Neural progenitor cell (in vitro differentiated cells): ENCODE data around the gene MYBPHL. TPM values are rescaled to one million over a fixed set of nuclear protein-coding genes. Genes with fewer than 3 reads are reported as not detected.

Experiments used
- DNase-seq: peaks from one replicate; pipeline ENCODE4 v3.0.0-alpha.2; 2016; ENCODE audit warnings: low spot score
- H2AFZ ChIP-seq: fragments of 200-600 bp; sonication (generic); replicated peaks from 2 replicates; pipeline ENCODE4 v1.6.1; 2016; ENCODE audit warnings: antibody characterized with exemption
- H3F3A ChIP-seq: fragments of 200-600 bp; sonication (generic); 2 replicates; pipeline ENCODE4 v1.6.1; 2016; ENCODE audit warnings: antibody characterized with exemption, low read depth
- H3K27ac ChIP-seq: fragments of 200-600 bp; sonication (generic); 2 replicates; pipeline ENCODE4 v1.5.1; 2016; ENCODE audit warnings: mild to moderate bottlenecking
- H3K27me3 ChIP-seq: fragments of 200-600 bp; sonication (generic); 2 replicates; pipeline ENCODE4 v1.6.1; 2016; ENCODE audit warnings: mild to moderate bottlenecking, moderate library complexity
- H3K36me3 ChIP-seq: fragments of 200-600 bp; sonication (generic); 2 replicates; pipeline ENCODE4 v1.5.1; 2016
- H3K4me1 ChIP-seq: fragments of 200-600 bp; sonication (generic); 2 replicates; pipeline ENCODE4 v1.6.1; 2016; ENCODE audit warnings: mixed run types
- H3K4me2 ChIP-seq: fragments of 200-600 bp; sonication (generic); 2 replicates; pipeline ENCODE4 v1.6.1; 2016
- H3K4me3 ChIP-seq: fragments of 200-600 bp; sonication (generic); 2 replicates; pipeline ENCODE4 v1.5.1; 2016
- H3K79me2 ChIP-seq: fragments of 200-600 bp; sonication (generic); 2 replicates; pipeline ENCODE4 v1.6.1; 2016; ENCODE audit warnings: low read depth
- H3K9ac ChIP-seq: fragments of 200-600 bp; sonication (generic); 2 replicates; pipeline ENCODE4 v1.6.1; 2016
- H3K9me3 ChIP-seq: fragments of 200-600 bp; sonication (generic); 2 replicates; pipeline ENCODE4 v1.5.1; 2016; ENCODE audit warnings: low read depth
- H4K20me1 ChIP-seq: fragments of 200-600 bp; sonication (generic); 2 replicates; pipeline ENCODE4 v1.6.1; 2016; ENCODE audit warnings: low read depth
- H3K27ac Mint-ChIP-seq: 3 replicates; pipeline ENCODE4 v1.8.0; 2021; ENCODE audit warnings: mixed read lengths
- H3K27me3 Mint-ChIP-seq: 2 replicates; pipeline ENCODE4 v1.8.0; 2022; ENCODE audit warnings: low read depth, mild to moderate bottlenecking, inconsistent platforms, moderate library complexity, mixed read lengths; ENCODE audit not compliant: insufficient read depth
- H3K36me3 Mint-ChIP-seq: 3 replicates; pipeline ENCODE4 v1.8.0; 2021; ENCODE audit warnings: mixed read lengths
- H3K4me1 Mint-ChIP-seq: 3 replicates; pipeline ENCODE4 v1.8.0; 2021; ENCODE audit warnings: mixed read lengths
- H3K4me3 Mint-ChIP-seq: 3 replicates; pipeline ENCODE4 v1.8.0; 2021; ENCODE audit warnings: mild to moderate bottlenecking, moderate library complexity, mixed read lengths
- H3K9me3 Mint-ChIP-seq: 3 replicates; pipeline ENCODE4 v1.8.0; 2020; ENCODE audit warnings: mixed read lengths
- EZH2 ChIP-seq: fragments of 200-600 bp; sonication (generic); IDR thresholded peaks from 2 replicates; pipeline ENCODE4 v1.6.1; 2017; ENCODE audit warnings: antibody characterized with exemption, mild to moderate bottlenecking, moderate library complexity
- EZH2phosphoT487 ChIP-seq: fragments of 200-600 bp; sonication (generic); IDR thresholded peaks from 2 replicates; pipeline ENCODE4 v1.6.1; 2017; ENCODE audit warnings: antibody characterized with exemption
- total RNA-seq: library from RNA; depleted of rRNA; stranded (reverse); fragments of >200 nt; gene quantifications from 2 replicates; pipeline ENCODE4 v1.2.3, GENCODE V29; 2015; ENCODE audit warnings: low replicate concordance
- TF ChIP-seq, protein P1 (sequence below): fragments of 200-600 bp; sonication (generic); IDR thresholded peaks from 2 replicates; pipeline ENCODE4 v1.5.1; 2017; ENCODE audit warnings: antibody characterized with exemption, mild to moderate bottlenecking

Gene MYBPHL
- total RNA-seq, 1 donor from 2014 or later: not detected

DNA sequence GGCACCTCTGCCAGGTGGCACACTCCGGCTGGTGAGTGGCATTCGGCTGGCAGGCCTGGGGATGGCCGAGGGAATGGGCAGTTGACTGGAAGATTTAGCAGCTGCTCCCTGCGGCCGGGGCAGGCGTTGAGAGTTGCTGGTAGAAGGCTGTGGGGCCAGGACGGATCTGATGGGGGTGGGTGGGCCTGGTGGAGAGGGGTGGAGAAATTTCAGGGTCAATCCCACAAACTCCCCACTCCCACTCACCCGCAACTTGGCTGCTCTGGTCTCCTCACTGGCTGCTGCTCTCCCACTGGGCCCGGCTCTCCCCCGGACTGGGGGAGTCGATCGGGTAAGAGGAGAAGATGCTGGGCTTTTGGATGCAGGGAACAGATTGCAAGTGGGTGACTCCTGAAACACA, 25.9 kb downstream of the MYBPHL start:
- no peak overlapping the region for H2AFZ ChIP-seq
- H3K27me3 Mint-ChIP-seq: no peaks in the 10 kb centered on the region
- peaks cover 39% of the 10 kb centered on the region for H3F3A ChIP-seq
- H3K27ac ChIP-seq: no peak overlapping the region
- H3K9me3 ChIP-seq: no peaks in the 10 kb centered on the region
- H3K36me3 Mint-ChIP-seq: peaks cover 13% of the 10 kb centered on the region
- TF ChIP-seq EZH2phosphoT487 (no peak), EZH2 (no peak)
- TF ChIP-seq, protein P1, sequence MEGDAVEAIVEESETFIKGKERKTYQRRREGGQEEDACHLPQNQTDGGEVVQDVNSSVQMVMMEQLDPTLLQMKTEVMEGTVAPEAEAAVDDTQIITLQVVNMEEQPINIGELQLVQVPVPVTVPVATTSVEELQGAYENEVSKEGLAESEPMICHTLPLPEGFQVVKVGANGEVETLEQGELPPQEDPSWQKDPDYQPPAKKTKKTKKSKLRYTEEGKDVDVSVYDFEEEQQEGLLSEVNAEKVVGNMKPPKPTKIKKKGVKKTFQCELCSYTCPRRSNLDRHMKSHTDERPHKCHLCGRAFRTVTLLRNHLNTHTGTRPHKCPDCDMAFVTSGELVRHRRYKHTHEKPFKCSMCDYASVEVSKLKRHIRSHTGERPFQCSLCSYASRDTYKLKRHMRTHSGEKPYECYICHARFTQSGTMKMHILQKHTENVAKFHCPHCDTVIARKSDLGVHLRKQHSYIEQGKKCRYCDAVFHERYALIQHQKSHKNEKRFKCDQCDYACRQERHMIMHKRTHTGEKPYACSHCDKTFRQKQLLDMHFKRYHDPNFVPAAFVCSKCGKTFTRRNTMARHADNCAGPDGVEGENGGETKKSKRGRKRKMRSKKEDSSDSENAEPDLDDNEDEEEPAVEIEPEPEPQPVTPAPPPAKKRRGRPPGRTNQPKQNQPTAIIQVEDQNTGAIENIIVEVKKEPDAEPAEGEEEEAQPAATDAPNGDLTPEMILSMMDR: no peak
- no peaks in the 10 kb centered on the region for H3K36me3 ChIP-seq
- DNase-seq: no peak
- H3K27me3 ChIP-seq: no peaks in the 10 kb centered on the region
- H3K27ac Mint-ChIP-seq: no peak overlapping the region
- H3K79me2 ChIP-seq: peaks cover 27% of the 10 kb centered on the region
- peaks cover 17% of the 10 kb centered on the region for H3K4me1 ChIP-seq
- peaks cover 41% of the 10 kb centered on the region for H3K4me1 Mint-ChIP-seq
- H3K4me3 ChIP-seq: no peak overlapping the region
- H3K4me2 ChIP-seq: peak overlapping the region; percentile 94
- no peak overlapping the region for H3K9ac ChIP-seq
- H3K4me3 Mint-ChIP-seq: peak overlapping the region; percentile 100
- H4K20me1 ChIP-seq: peaks cover 14% of the 10 kb centered on the region
- H3K9me3 Mint-ChIP-seq: no peaks in the 10 kb centered on the region

DNA sequence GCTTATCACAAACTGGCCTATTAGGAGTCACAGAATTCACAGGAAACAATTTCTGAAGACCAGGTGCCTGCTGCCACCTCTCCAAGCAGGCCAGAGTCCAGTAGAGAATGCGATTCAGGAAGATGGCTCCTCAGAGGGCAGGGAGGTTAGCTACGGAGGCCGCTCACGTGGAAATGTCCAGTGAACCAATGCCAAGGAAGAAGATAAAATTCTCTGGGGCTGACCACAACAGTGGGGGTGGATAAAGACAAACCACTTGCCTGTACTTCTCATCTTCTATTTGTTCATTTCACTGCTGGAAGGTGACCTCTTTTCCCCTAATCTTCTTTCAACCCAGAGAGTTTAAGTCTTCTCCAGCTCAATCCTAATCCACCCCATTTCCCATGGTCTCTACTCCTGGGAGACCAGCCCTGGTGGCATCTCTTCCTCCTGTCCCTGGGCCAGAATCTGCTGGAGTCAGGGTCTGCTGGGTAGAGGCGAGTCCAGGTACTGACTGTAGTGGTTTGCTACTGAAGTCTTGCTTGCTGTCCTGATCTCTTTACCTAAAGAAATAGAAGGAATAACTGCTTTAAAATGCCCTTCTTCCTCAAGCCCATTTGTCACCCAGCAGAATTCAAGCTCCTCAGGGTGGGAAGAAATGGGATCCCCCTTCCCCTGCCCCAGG, 27.1 kb downstream of the MYBPHL start:
- Histone ChIP-seq H3K27ac (no peak overlapping the region), H3K27me3 (no peaks in the 10 kb centered on the region), H3K9ac (no peak overlapping the region), H3K4me2 (no peak overlapping the region), H4K20me1 (peaks cover 14% of the 10 kb centered on the region), H3K9me3 (no peaks in the 10 kb centered on the region), H3K79me2 (peaks cover 27% of the 10 kb centered on the region), H3K4me3 (no peak overlapping the region), H2AFZ (no peak overlapping the region), H3K36me3 (no peaks in the 10 kb centered on the region), H3K4me1 (peaks cover 17% of the 10 kb centered on the region), H3F3A (peaks cover 39% of the 10 kb centered on the region)
- Mint-ChIP-seq H3K36me3 (peaks cover 13% of the 10 kb centered on the region), H3K27me3 (no peaks in the 10 kb centered on the region), H3K4me1 (peaks cover 49% of the 10 kb centered on the region), H3K4me3 (peak overlapping the region; percentile 52), H3K9me3 (no peaks in the 10 kb centered on the region), H3K27ac (peak overlapping the region; percentile 85)
- TF ChIP-seq, protein P1: no peak
- no peak for TF ChIP-seq EZH2phosphoT487
- no peak for TF ChIP-seq EZH2
- no peak for DNase-seq

DNA sequence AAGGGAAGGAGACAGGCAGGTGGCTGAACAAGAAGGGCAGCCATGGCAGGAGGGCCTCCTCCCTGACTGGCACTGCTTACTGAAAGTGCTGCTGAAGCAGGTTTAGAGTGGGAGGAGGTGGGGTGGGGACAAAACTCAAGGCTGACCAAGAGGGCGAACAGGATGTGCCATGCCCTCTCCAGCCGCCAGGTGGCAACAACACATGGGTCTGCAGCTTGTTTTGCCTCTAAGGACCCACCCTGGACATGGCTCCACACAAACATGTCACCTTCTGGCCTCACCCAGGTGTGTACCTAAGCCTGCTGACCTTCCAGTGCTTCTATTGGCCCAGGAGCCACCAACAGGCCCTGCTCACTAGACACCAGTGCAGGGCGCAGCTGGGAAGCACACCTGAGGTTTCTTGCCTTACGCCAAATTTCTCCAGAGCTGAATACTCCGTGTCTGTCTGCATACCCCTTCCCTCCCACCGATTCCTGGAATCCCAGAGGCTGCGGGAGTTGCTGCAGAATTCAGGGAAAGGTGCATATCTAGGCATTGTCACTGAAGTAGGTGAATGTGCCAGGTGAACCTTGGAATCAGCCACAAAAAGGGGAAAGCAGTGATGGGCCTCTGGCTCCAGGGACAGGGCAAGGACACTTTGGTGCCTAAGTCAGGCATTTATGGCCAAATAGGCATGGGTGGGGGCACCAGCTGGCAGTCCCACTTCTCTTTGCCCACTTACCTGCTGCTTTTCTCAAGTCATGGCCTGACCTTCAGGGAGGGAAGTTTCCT, 29.2 kb downstream of the MYBPHL start:
- H3F3A ChIP-seq: peaks cover 26% of the 10 kb centered on the region
- H3K27ac ChIP-seq: no peak overlapping the region
- Mint-ChIP-seq H3K27ac (peak overlapping the region; percentile 72), H3K9me3 (no peaks in the 10 kb centered on the region), H3K27me3 (no peaks in the 10 kb centered on the region), H3K36me3 (peaks cover 16% of the 10 kb centered on the region), H3K4me1 (peaks cover 41% of the 10 kb centered on the region), H3K4me3 (no peak overlapping the region)
- peaks cover 14% of the 10 kb centered on the region for H3K4me1 ChIP-seq
- no peak overlapping the region for H3K4me3 ChIP-seq
- H3K9me3 ChIP-seq: no peaks in the 10 kb centered on the region
- no peak overlapping the region for H3K9ac ChIP-seq
- H4K20me1 ChIP-seq: peaks cover 14% of the 10 kb centered on the region
- H3K36me3 ChIP-seq: no peaks in the 10 kb centered on the region
- DNase-seq: peak; percentile 82
- no peak overlapping the region for H2AFZ ChIP-seq
- H3K4me2 ChIP-seq: no peak overlapping the region
- H3K27me3 ChIP-seq: no peaks in the 10 kb centered on the region
- TF ChIP-seq, protein P1: peak; percentile 83
- no peak for TF ChIP-seq EZH2phosphoT487
- H3K79me2 ChIP-seq: peaks cover 25% of the 10 kb centered on the region
